SK-N-SH (cell line): ENCODE data around the gene ITGA2. TPM values are rescaled to one million over a fixed set of nuclear protein-coding genes. Genes with fewer than 3 reads are reported as not detected.

Experiments used
- CTCF ChIA-PET: fragments of 300-600, 350-600 bp; formaldehyde crosslinking; extraction: SDS; loops from one replicate; lab custom pipeline; 2021; lab: Yijun Ruan, JAX
- POLR2A ChIA-PET: fragments of 350-600 bp; sonication (Branson Sonifier 250); formaldehyde crosslinking; extraction: SDS; loops from one replicate; lab custom pipeline; 2020; ENCODE audit warnings: antibody characterized with exemption, inconsistent platforms; lab: Yijun Ruan, JAX
- DNase-seq: peaks from one replicate; pipeline ENCODE4 v3.0.0; 2012
- H2AFZ ChIP-seq: fragments of 200-600 bp; sonication (generic); 2 replicates; pipeline ENCODE4 v1.8.1; 2016; ENCODE audit warnings: antibody characterized with exemption, mild to moderate bottlenecking, low read depth
- H3F3A ChIP-seq: fragments of 200-600 bp; sonication (generic); replicated peaks from 2 replicates; pipeline ENCODE3; 2016; ENCODE audit warnings: antibody characterized with exemption, mild to moderate bottlenecking; ENCODE audit not compliant: insufficient read depth
- H3K27ac ChIP-seq, 2 experiments: fragments of 200-500 bp in 1 of 2; fragments of 200-600 bp in 1 of 2; sonication (Bioruptor generic) in 1 of 2; sonication (generic), shearing (Covaris generic) in 1 of 2; 2 replicates each; pipeline versions ENCODE4 v1.5.1 to v1.6.1; 2014 to 2016; ENCODE audit warnings: low read depth in 2 of 2, inconsistent platforms in 1 of 2, low read length in 1 of 2, mild to moderate bottlenecking in 1 of 2, mixed read lengths in 1 of 2
- H3K27me3 ChIP-seq: fragments of 200-600 bp; sonication (generic), shearing (Covaris generic); 2 replicates; pipeline ENCODE4 v1.6.1; 2016; ENCODE audit warnings: mixed run types; ENCODE audit not compliant: insufficient read depth
- H3K36me3 ChIP-seq, 2 experiments: fragments of 200-500 bp in 1 of 2; fragments of 200-600 bp in 1 of 2; sonication (Bioruptor generic) in 1 of 2; sonication (generic) in 1 of 2; replicated peaks in 1 of 2; 2 replicates each; pipeline versions ENCODE3 to v1.5.1; 2014 to 2016; ENCODE audit warnings: low read length in 1 of 2, mild to moderate bottlenecking in 1 of 2; ENCODE audit not compliant: insufficient read depth in 2 of 2, control insufficient read depth in 1 of 2
- H3K4me1 ChIP-seq, 2 experiments: fragments of 200-500 bp in 1 of 2; fragments of 200-600 bp in 1 of 2; sonication (Bioruptor generic) in 1 of 2; sonication (generic), shearing (Covaris generic) in 1 of 2; 2 replicates each; pipeline versions ENCODE4 v1.5.1 to v1.6.1; 2014 to 2016; ENCODE audit warnings: low read depth in 1 of 2, low read length in 1 of 2, mixed run types in 1 of 2; ENCODE audit not compliant: insufficient read depth in 2 of 2, control insufficient read depth in 1 of 2
- H3K4me2 ChIP-seq: fragments of 200-600 bp; sonication (generic), shearing (Covaris generic); 2 replicates; pipeline ENCODE4 v1.6.1; 2017; ENCODE audit warnings: mixed run types
- H3K4me3 ChIP-seq, 2 experiments: fragments of 200-500 bp in 1 of 2; fragments of 200-600 bp in 1 of 2; sonication (Bioruptor generic) in 1 of 2; sonication (generic), shearing (Covaris generic) in 1 of 2; 2 replicates each; pipeline versions ENCODE4 v1.5.1 to v1.8.1; 2014 to 2016; ENCODE audit warnings: low read depth in 2 of 2, inconsistent platforms in 1 of 2, low read length in 1 of 2, mild to moderate bottlenecking in 1 of 2, mixed read lengths in 1 of 2, moderate library complexity in 1 of 2
- H3K79me2 ChIP-seq: fragments of 200-600 bp; sonication (generic); 2 replicates; pipeline ENCODE4 v1.8.1; 2017; ENCODE audit warnings: mild to moderate bottlenecking; ENCODE audit not compliant: insufficient read depth
- H3K9ac ChIP-seq: fragments of 200-600 bp; sonication (generic); 2 replicates; pipeline ENCODE4 v1.6.1; 2017; ENCODE audit warnings: mixed run types
- H3K9me2 ChIP-seq: fragments of 200-600 bp; sonication (generic); 2 replicates; pipeline ENCODE4 v1.6.1; 2017; ENCODE audit warnings: mixed run types
- H3K9me3 ChIP-seq: fragments of 200-600 bp; sonication (generic); 2 replicates; pipeline ENCODE4 v1.6.1; 2017; ENCODE audit warnings: mixed run types, mild to moderate bottlenecking, moderate library complexity
- H4K20me1 ChIP-seq: fragments of 200-600 bp; sonication (generic); 2 replicates; pipeline ENCODE4 v1.6.1; 2017; ENCODE audit warnings: mild to moderate bottlenecking, mixed run types; ENCODE audit not compliant: insufficient read depth
- CHD2 ChIP-seq: fragments of 150-350 bp; IDR thresholded peaks from 2 replicates; pipeline ENCODE4 v1.6.1; 2018; ENCODE audit warnings: low read length; ENCODE audit not compliant: partially characterized antibody
- EP300 ChIP-seq, 2 experiments: IDR thresholded peaks; 2 replicates each; pipeline versions ENCODE4 v1.4.0 to v1.6.1; 2012; ENCODE audit warnings: borderline replicate concordance in 1 of 2, low read depth in 1 of 2, low read length in 1 of 2
- FOSL2 ChIP-seq: IDR thresholded peaks from 2 replicates; pipeline ENCODE4 v1.4.0; 2012; ENCODE audit warnings: low read depth, mild to moderate bottlenecking, moderate library complexity, borderline replicate concordance
- FOXM1 ChIP-seq: IDR thresholded peaks from 2 replicates; pipeline ENCODE4 v1.4.0; 2012; ENCODE audit warnings: low read depth, mild to moderate bottlenecking
- GABPA ChIP-seq: IDR thresholded peaks from 2 replicates; pipeline ENCODE4 v1.4.0; 2012; ENCODE audit warnings: low read depth, mild to moderate bottlenecking
- GATA2 ChIP-seq: sonication (generic); formaldehyde crosslinking; IDR thresholded peaks from 2 replicates; pipeline ENCODE4 v1.5.0; 2020; ENCODE audit warnings: mild to moderate bottlenecking, missing genetic modification reagents
- MXI1 ChIP-seq: IDR thresholded peaks from 2 replicates; pipeline ENCODE4 v1.6.1; 2012; ENCODE audit warnings: mild to moderate bottlenecking, low read depth, low read length, improper control_type of control experiment
- NFIC ChIP-seq: IDR thresholded peaks from 2 replicates; pipeline ENCODE4 v1.4.0; 2012; ENCODE audit warnings: borderline replicate concordance
- NRF1 ChIP-seq: IDR thresholded peaks from 2 replicates; pipeline ENCODE4 v1.6.1; 2012; ENCODE audit warnings: low read depth, mild to moderate bottlenecking, low read length
- POLR2AphosphoS5 ChIP-seq: IDR thresholded peaks from 2 replicates; pipeline ENCODE4 v1.6.1; 2012; ENCODE audit warnings: low read depth, low read length
- RCOR1 ChIP-seq: fragments of 150-350 bp; IDR thresholded peaks from 2 replicates; pipeline ENCODE4 v1.6.1; 2017; ENCODE audit warnings: antibody characterized with exemption, low read length
- RFX5 ChIP-seq: IDR thresholded peaks from 2 replicates; pipeline ENCODE4 v1.6.1; 2012; ENCODE audit warnings: mild to moderate bottlenecking, improper control_type of control experiment, low read length
- RXRA ChIP-seq: IDR thresholded peaks from 2 replicates; pipeline ENCODE4 v1.4.0; 2012; ENCODE audit warnings: low read depth, mild to moderate bottlenecking, borderline replicate concordance
- TCF12 ChIP-seq: IDR thresholded peaks from 2 replicates; pipeline ENCODE4 v1.4.0; 2012
- TEAD4 ChIP-seq: IDR thresholded peaks from 2 replicates; pipeline ENCODE4 v1.4.0; 2012; ENCODE audit warnings: mild to moderate bottlenecking, borderline replicate concordance; ENCODE audit not compliant: insufficient read depth
- WGBS: methylation state at CpG from one replicate; pipeline ENCODE4 v1.1.6; 2017; ENCODE audit warnings: low lambda C conversion rate; 5-methylcytosine and 5-hydroxymethylcytosine counted together
- polyA plus RNA-seq, 3 experiments: library from polyadenylated mRNA; depleted of rRNA; stranded (reverse); fragments of >200 nt; gene quantifications; 2 replicates each; pipeline ENCODE4 v1.2.3, GENCODE V29; 2012
- TF ChIP-seq, protein P1 (sequence below): fragments of 200-600 bp; sonication (generic); IDR thresholded peaks from 2 replicates; pipeline ENCODE4 v1.6.1; 2017; ENCODE audit warnings: antibody characterized with exemption, mild to moderate bottlenecking, moderate library complexity
- TF ChIP-seq, protein P2 (sequence below): fragments of 150-350 bp; IDR thresholded peaks from 2 replicates; pipeline ENCODE4 v1.6.1; 2017; ENCODE audit warnings: antibody characterized with exemption, low read length, low read depth, borderline replicate concordance
- TF ChIP-seq, protein P3 (sequence below): fragments of 150-350 bp; IDR thresholded peaks from 2 replicates; pipeline ENCODE4 v1.6.1; 2016; ENCODE audit warnings: mild to moderate bottlenecking, low read depth, low read length
- TF ChIP-seq, protein P4 (sequence below): IDR thresholded peaks from 2 replicates; pipeline ENCODE4 v1.4.0; 2012; ENCODE audit warnings: low read depth, borderline replicate concordance
- TF ChIP-seq, protein P5 (sequence below): IDR thresholded peaks from 2 replicates; pipeline ENCODE4; 2012

Gene ITGA2
- polyA plus RNA-seq, 1 of the 3 experiments (the other 2 are of a cell fraction), result 38.2 TPM

DNA sequence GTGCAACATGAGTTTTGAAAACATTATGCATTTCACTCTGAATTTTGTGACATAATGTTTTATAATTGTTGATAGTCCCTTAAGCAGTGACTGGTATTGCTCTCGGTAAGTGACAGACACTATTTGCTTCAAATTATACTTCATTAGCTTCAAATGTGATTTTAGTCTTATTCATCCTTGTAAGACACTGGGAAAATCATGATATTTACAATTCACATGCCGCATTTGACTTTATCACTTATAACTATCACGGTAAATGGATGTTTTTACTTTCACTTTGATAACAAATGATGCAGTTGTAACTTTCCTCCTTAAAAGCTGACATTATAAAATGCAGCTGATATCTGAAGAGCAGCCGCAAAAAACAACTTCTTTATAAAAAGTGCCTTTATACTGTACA lies 44.1 kb upstream of the ITGA2 start:
- H3F3A ChIP-seq, result peaks cover 27% of the 10 kb centered on the region
- 3% methylated on average over 4 of the region's 4 CpGs for WGBS
- no peak for DNase-seq
- H2AFZ ChIP-seq, result peak overlapping the region; percentile 98
- H3K9ac ChIP-seq, result peak overlapping the region; percentile 68
- H3K4me1 ChIP-seq, result peaks cover 26% of the 10 kb centered on the region in 2 experiments
- ChIA-PET POLR2A (interaction anchor here (0.8 kb wide), 1 partner anchor 144 kb away, joined by 3 read pairs; no protein-coding TSS in a partner anchor), CTCF (interaction anchor here (0.9 to 5.8 kb wide), 6 partner anchors 8 to 158 kb away, joined by 3 to 79 read pairs (median 4); no protein-coding TSS in a partner anchor)
- H4K20me1 ChIP-seq, result no peaks in the 10 kb centered on the region
- no peaks in the 10 kb centered on the region for H3K9me2 ChIP-seq
- H3K4me3 ChIP-seq, result peak overlapping the region; percentile 43 to 54; a peak in 3 of 4 replicates
- no peaks in the 10 kb centered on the region for H3K9me3 ChIP-seq
- H3K36me3 ChIP-seq, result peaks cover 0 to 3% of the 10 kb centered on the region in 2 experiments
- TF ChIP-seq EP300 (IDR thresholded peaks at IDR 0.05; ENCODE audit: borderline replicate concordance in 1 of 2, low read depth in 1 of 2, low read length in 1 of 2) (0 out of 4 replicates have a peak, but pooled peaks of 1 of the 2 experiments have one; percentile 20), TCF12 (peak; percentile 13; the same call in 1 of the 2 replicates), FOXM1 (no peak)
- H3K27ac ChIP-seq, result peak overlapping the region; percentile 55 to 74
- H3K79me2 ChIP-seq, result no peaks in the 10 kb centered on the region
- no peaks in the 10 kb centered on the region for H3K27me3 ChIP-seq
- H3K4me2 ChIP-seq, result peak overlapping the region; percentile 81

DNA sequence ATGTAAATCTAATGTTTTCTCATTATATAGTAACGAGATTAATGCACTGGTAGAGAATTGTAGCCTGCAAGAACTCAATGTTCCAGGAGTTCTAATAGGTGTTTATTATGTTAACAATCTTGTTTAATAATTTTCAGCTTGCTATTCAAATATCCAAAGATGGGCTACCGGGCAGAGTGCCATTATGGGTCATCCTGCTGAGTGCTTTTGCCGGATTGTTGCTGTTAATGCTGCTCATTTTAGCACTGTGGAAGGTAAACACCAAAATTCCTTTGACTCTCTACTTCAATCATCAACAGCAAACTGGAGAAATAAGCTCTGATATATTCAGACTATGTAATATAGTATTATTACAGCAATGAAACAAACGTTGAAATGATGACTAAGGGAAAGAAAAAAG lies 41.9 kb upstream of the ITGA2 start:
- H3K4me1 ChIP-seq, result peaks cover 26 to 27% of the 10 kb centered on the region in 2 experiments
- H4K20me1 ChIP-seq, result no peaks in the 10 kb centered on the region
- peaks cover 24% of the 10 kb centered on the region for H3F3A ChIP-seq
- H3K4me2 ChIP-seq, result peak overlapping the region; percentile 81
- no peak for TF ChIP-seq GATA2
- no peak for TF ChIP-seq CHD2
- no peak for TF ChIP-seq FOSL2
- no peak for TF ChIP-seq NRF1
- TF ChIP-seq POLR2AphosphoS5, result no peak
- TF ChIP-seq, protein P1, sequence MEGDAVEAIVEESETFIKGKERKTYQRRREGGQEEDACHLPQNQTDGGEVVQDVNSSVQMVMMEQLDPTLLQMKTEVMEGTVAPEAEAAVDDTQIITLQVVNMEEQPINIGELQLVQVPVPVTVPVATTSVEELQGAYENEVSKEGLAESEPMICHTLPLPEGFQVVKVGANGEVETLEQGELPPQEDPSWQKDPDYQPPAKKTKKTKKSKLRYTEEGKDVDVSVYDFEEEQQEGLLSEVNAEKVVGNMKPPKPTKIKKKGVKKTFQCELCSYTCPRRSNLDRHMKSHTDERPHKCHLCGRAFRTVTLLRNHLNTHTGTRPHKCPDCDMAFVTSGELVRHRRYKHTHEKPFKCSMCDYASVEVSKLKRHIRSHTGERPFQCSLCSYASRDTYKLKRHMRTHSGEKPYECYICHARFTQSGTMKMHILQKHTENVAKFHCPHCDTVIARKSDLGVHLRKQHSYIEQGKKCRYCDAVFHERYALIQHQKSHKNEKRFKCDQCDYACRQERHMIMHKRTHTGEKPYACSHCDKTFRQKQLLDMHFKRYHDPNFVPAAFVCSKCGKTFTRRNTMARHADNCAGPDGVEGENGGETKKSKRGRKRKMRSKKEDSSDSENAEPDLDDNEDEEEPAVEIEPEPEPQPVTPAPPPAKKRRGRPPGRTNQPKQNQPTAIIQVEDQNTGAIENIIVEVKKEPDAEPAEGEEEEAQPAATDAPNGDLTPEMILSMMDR, result no peak
- no peak for TF ChIP-seq GABPA
- TF ChIP-seq, protein P2, sequence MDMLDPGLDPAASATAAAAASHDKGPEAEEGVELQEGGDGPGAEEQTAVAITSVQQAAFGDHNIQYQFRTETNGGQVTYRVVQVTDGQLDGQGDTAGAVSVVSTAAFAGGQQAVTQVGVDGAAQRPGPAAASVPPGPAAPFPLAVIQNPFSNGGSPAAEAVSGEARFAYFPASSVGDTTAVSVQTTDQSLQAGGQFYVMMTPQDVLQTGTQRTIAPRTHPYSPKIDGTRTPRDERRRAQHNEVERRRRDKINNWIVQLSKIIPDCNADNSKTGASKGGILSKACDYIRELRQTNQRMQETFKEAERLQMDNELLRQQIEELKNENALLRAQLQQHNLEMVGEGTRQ, result no peak
- TF ChIP-seq NFIC, result no peak
- TF ChIP-seq RXRA, result no peak
- TF ChIP-seq, protein P3, sequence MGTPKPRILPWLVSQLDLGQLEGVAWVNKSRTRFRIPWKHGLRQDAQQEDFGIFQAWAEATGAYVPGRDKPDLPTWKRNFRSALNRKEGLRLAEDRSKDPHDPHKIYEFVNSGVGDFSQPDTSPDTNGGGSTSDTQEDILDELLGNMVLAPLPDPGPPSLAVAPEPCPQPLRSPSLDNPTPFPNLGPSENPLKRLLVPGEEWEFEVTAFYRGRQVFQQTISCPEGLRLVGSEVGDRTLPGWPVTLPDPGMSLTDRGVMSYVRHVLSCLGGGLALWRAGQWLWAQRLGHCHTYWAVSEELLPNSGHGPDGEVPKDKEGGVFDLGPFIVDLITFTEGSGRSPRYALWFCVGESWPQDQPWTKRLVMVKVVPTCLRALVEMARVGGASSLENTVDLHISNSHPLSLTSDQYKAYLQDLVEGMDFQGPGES, result no peak
- no peak for TF ChIP-seq TEAD4
- no peak for TF ChIP-seq RCOR1
- TF ChIP-seq RFX5, result no peak
- no peak for TF ChIP-seq FOXM1
- TF ChIP-seq, protein P4, sequence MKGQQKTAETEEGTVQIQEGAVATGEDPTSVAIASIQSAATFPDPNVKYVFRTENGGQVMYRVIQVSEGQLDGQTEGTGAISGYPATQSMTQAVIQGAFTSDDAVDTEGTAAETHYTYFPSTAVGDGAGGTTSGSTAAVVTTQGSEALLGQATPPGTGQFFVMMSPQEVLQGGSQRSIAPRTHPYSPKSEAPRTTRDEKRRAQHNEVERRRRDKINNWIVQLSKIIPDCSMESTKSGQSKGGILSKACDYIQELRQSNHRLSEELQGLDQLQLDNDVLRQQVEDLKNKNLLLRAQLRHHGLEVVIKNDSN, result no peak
- TF ChIP-seq, protein P5, sequence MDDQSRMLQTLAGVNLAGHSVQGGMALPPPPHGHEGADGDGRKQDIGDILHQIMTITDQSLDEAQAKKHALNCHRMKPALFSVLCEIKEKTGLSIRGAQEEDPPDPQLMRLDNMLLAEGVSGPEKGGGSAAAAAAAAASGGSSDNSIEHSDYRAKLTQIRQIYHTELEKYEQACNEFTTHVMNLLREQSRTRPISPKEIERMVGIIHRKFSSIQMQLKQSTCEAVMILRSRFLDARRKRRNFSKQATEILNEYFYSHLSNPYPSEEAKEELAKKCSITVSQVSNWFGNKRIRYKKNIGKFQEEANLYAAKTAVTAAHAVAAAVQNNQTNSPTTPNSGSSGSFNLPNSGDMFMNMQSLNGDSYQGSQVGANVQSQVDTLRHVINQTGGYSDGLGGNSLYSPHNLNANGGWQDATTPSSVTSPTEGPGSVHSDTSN, result no peak
- no peak for TF ChIP-seq MXI1
- ChIA-PET POLR2A (no interaction called here), CTCF (interaction anchor here (2.4 to 5.8 kb wide), 4 partner anchors 9 to 175 kb away, joined by 9 to 79 read pairs (median 15); no protein-coding TSS in a partner anchor)
- peak overlapping the region; percentile 7; the same call in 1 of the 2 replicates for H3K9ac ChIP-seq
- H3K27me3 ChIP-seq, result no peaks in the 10 kb centered on the region
- H3K79me2 ChIP-seq, result no peaks in the 10 kb centered on the region
- no peaks in the 10 kb centered on the region for H3K9me2 ChIP-seq
- no peaks in the 10 kb centered on the region for H3K9me3 ChIP-seq
- no peak overlapping the region for H3K4me3 ChIP-seq
- peak overlapping the region; percentile 43 to 81 for H3K27ac ChIP-seq
- DNase-seq, result no peak
- peaks cover 3 to 6% of the 10 kb centered on the region in 2 experiments for H3K36me3 ChIP-seq
- no peak overlapping the region; the same call in 1 of the 2 replicates for H2AFZ ChIP-seq
- WGBS, result 50% methylated on average over 4 of the region's 4 CpGs
